CD4-positive, alpha-beta memory T cell (primary cell): ENCODE measurements around the gene ATP5F1A. TPM values are rescaled to one million over a fixed set of nuclear protein-coding genes. Genes with fewer than 3 reads are reported as not detected.

Source experiments
- CTCF ChIA-PET: fragments of 350-600 bp; sonication (Branson Sonifier 250); formaldehyde crosslinking; loops from one replicate; lab custom pipeline; 2021; ENCODE audit warnings: inconsistent platforms; ENCODE audit not compliant: partially characterized antibody; lab: Charles Lee
- POLR2A ChIA-PET: fragments of 350-600 bp; sonication (Branson Sonifier 250); formaldehyde crosslinking; loops from one replicate; lab custom pipeline; 2021; ENCODE audit not compliant: partially characterized antibody; lab: Charles Lee
- DNase-seq, 5 donors: peaks; one replicate each; pipeline versions ENCODE4 v3.0.0 to v3.0.0-alpha.2; 2020 to 2022; ENCODE audit warnings: mixed read lengths in 1 of 5
- H3K27ac ChIP-seq: one replicate; pipeline ENCODE4 v1.7.0; 2013; ENCODE audit warnings: low read depth, low read length
- H3K27me3 ChIP-seq: 2 replicates; pipeline ENCODE4 v1.7.0; 2013; ENCODE audit warnings: mild to moderate bottlenecking, low read length, moderate library complexity; ENCODE audit not compliant: insufficient read depth
- H3K36me3 ChIP-seq: 2 replicates; pipeline ENCODE4 v1.7.0; 2013; ENCODE audit warnings: mild to moderate bottlenecking, low read length, moderate library complexity; ENCODE audit not compliant: insufficient read depth
- H3K4me1 ChIP-seq: 2 replicates; pipeline ENCODE4 v1.7.0; 2013; ENCODE audit warnings: mild to moderate bottlenecking, low read length, moderate library complexity; ENCODE audit not compliant: insufficient read depth
- H3K4me3 ChIP-seq, 2 donors: one replicate each; pipeline ENCODE4 v1.7.0; 2013; ENCODE audit warnings: low read length in 2 of 2, mild to moderate bottlenecking in 1 of 2
- H3K9me3 ChIP-seq, 2 donors: one replicate each; pipeline ENCODE4 v1.7.0; 2013; ENCODE audit warnings: low read length in 2 of 2, control low read depth in 1 of 2; ENCODE audit not compliant: control insufficient read depth in 1 of 2
- H3K27ac Mint-ChIP-seq, 7 donors: one replicate each; pipeline ENCODE4 v1.8.0; 2020 to 2021; ENCODE audit warnings: mixed read lengths in 7 of 7, mild to moderate bottlenecking in 6 of 7, inconsistent platforms in 3 of 7, moderate library complexity in 3 of 7
- H3K27me3 Mint-ChIP-seq, 2 donors: one replicate each; pipeline ENCODE4 v1.8.0; 2020 to 2021; ENCODE audit warnings: mixed read lengths in 2 of 2
- H3K36me3 Mint-ChIP-seq, 2 donors: one replicate each; pipeline ENCODE4 v1.8.0; 2020 to 2021; ENCODE audit warnings: mixed read lengths in 2 of 2, inconsistent platforms in 1 of 2, mild to moderate bottlenecking in 1 of 2
- H3K4me1 Mint-ChIP-seq, 4 donors: one replicate each; pipeline ENCODE4 v1.8.0; 2020 to 2021; ENCODE audit warnings: mixed read lengths in 4 of 4, mild to moderate bottlenecking in 1 of 4
- H3K4me3 Mint-ChIP-seq, 8 donors: one replicate each; pipeline ENCODE4 v1.8.0; 2020 to 2021; ENCODE audit warnings: mixed read lengths in 8 of 8, mild to moderate bottlenecking in 7 of 8, moderate library complexity in 6 of 8, inconsistent platforms in 3 of 8
- H3K9me3 Mint-ChIP-seq, 8 donors: one replicate each; pipeline ENCODE4 v1.8.0; 2020 to 2021; ENCODE audit warnings: mixed read lengths in 8 of 8, mild to moderate bottlenecking in 5 of 8, inconsistent platforms in 3 of 8, moderate library complexity in 1 of 8
- intact Hi-C: fragments of 100-400 bp; cut with micrococcal nuclease; formaldehyde crosslinking; loops from one replicate; pipeline ENCODE4 v1.15.1; 2023
- polyA plus RNA-seq, 2 donors: library from polyadenylated mRNA; unstranded; fragments of 300-500 nt; fragmentation: Illumina TruSeq; gene quantifications; one replicate each; pipeline ENCODE4 v1.2.3, GENCODE V29; 2021
- total RNA-seq, 2 experiments: library from RNA; stranded (reverse); gene quantifications; one replicate each; pipeline ENCODE4 v1.2.3, GENCODE V29; 2021

ATP5F1A gene
- total and polyA plus RNA-seq, 4 experiments from 2014 or later: 212 to 681 (median 334) TPM

DNA sequence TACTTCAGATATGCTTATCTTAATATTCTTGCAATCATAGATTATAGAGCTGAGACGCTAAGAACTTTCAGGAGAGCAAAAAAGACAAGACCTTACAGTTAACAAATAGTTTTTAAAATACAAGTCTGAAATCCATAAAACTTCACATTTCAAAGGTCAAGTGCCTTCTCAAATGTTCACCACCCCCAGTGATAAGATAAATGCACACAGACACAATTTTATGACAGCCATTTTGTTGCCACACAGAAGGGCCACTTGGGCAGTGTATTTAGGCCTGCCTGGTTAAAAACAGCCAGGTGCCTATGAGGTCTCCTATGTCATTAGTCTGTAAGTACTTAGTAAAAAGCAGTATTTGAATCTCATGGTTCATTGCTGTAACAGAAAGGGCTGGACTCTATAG lies 17.9 kb downstream of the ATP5F1A start:
- POLR2A ChIA-PET: interaction anchor here (0.6 kb wide), 1 partner anchor 151 kb away, joined by 3 read pairs; no protein-coding TSS in a partner anchor
- DNase-seq: no peak
- intact Hi-C loops: no loop called here
- CTCF ChIA-PET: no interaction called here
- Mint-ChIP-seq H3K9me3 (no peaks in the 10 kb centered on the region), H3K27ac (peak overlapping the region in 1 of 7 donors; percentile 36), H3K27me3 (no peaks in the 10 kb centered on the region), H3K4me3 (no peak overlapping the region), H3K4me1 (no peaks in the 10 kb centered on the region), H3K36me3 (peaks cover 39 to 45% of the 10 kb centered on the region in 2 donors)
- Histone ChIP-seq H3K27me3 (no peaks in the 10 kb centered on the region), H3K4me3 (no peak overlapping the region), H3K4me1 (no peaks in the 10 kb centered on the region), H3K27ac (no peak overlapping the region), H3K9me3 (no peaks in the 10 kb centered on the region), H3K36me3 (peaks cover 24% of the 10 kb centered on the region)

DNA sequence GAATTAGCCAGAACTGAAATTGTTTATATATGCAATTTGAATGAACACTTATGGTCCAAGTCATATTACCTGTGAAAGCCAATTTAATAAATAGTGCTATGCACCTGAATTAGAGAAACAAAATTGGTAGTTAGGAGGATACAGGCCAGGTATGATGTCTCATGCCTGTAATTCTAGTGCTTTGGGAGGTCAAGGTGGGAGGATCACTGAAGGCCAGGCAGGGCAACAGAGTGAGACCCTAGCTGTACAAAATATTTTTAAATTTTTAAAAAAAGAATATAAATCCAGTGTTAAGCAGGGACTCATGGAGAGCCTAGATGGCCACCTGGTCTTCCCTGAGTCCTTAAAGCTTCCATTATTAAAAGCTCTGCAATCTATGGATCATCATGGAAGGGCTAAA lies 18.8 kb downstream of the ATP5F1A start:
- peaks cover 16% of the 10 kb centered on the region for H3K36me3 ChIP-seq
- CTCF ChIA-PET: no interaction called here
- no peaks in the 10 kb centered on the region for H3K27me3 Mint-ChIP-seq
- no peaks in the 10 kb centered on the region for H3K4me1 ChIP-seq
- no peak overlapping the region for H3K27ac ChIP-seq
- no peaks in the 10 kb centered on the region for H3K4me1 Mint-ChIP-seq
- peaks cover 32 to 36% of the 10 kb centered on the region in 2 donors for H3K36me3 Mint-ChIP-seq
- H3K9me3 ChIP-seq: no peaks in the 10 kb centered on the region
- intact Hi-C loops: no loop called here
- H3K9me3 Mint-ChIP-seq: no peaks in the 10 kb centered on the region
- no peak for DNase-seq
- no peaks in the 10 kb centered on the region for H3K27me3 ChIP-seq
- H3K27ac Mint-ChIP-seq: peak overlapping the region in 2 of 7 donors; percentile 42 to 58
- H3K4me3 ChIP-seq: no peak overlapping the region
- POLR2A ChIA-PET: no interaction called here
- no peak overlapping the region for H3K4me3 Mint-ChIP-seq

- DNase-seq: peak; percentile 63 to 75 (median 68)
- Histone ChIP-seq H3K27me3 (no peaks in the 10 kb centered on the region), H3K27ac (no peak overlapping the region), H3K9me3 (no peaks in the 10 kb centered on the region), H3K4me1 (peaks cover 43% of the 10 kb centered on the region), H3K36me3 (no peaks in the 10 kb centered on the region), H3K4me3 (no peak overlapping the region)
- H3K27me3 Mint-ChIP-seq: no peaks in the 10 kb centered on the region
- H3K4me1 Mint-ChIP-seq: peaks cover 25 to 42% (median 34%) of the 10 kb centered on the region in 4 donors
- no peaks in the 10 kb centered on the region for H3K9me3 Mint-ChIP-seq
- CTCF ChIA-PET: interaction anchor here (0.7 to 4.1 kb wide), 71 partner anchors 9 to 798 kb away, joined by 3 to 92 read pairs (median 5); partner anchors contain the start of gene ATP5F1A
- intact Hi-C loops: loop anchor here (1.0 to 5.0 kb wide), 10 partner anchors 45 to 452 kb away; partner anchors contain the start of gene EPG5
- peak overlapping the region in 2 of 7 donors; percentile 19 to 76 for H3K27ac Mint-ChIP-seq
- H3K36me3 Mint-ChIP-seq: peaks cover 0 to 4% of the 10 kb centered on the region in 2 donors
- POLR2A ChIA-PET: interaction anchor here (0.5 to 3.6 kb wide), 14 partner anchors 13 to 409 kb away, joined by 3 to 28 read pairs (median 4); partner anchors contain the start of gene ATP5F1A
- H3K4me3 Mint-ChIP-seq: peak overlapping the region in 7 of 8 donors; percentile 22 to 89 (median 83)
Observed at GRCh38 chr18:46073474-46074331, 24.4 kb downstream of the ATP5F1A start.

DNA sequence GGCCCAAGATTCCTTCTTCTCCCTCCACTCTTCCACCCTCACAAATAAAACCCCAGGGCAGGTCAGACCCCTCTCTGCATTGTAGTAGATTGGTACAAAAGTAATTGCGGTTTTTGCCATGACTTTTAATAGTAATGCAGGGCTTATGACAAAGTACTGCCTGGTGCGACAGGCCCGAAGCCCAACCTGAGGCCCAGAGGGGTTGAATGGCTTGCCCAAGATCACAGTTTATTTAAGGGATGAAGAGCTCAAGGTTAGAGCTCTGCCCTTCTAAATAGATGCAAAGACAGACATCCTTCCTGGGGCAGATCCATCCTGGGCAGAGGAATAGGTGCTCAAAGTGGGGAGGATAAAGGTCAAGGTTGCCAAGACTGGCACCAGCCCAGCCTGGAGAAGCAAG lies 25.1 kb downstream of the ATP5F1A start:
- ChIA-PET POLR2A (interaction anchor here (0.5 to 3.6 kb wide), 13 partner anchors 12 to 415 kb away, joined by 3 to 28 read pairs (median 4); no protein-coding TSS in a partner anchor), CTCF (interaction anchor here (0.9 to 4.1 kb wide), 54 partner anchors 8 to 797 kb away, joined by 3 to 92 read pairs (median 6); partner anchors contain the start of gene ATP5F1A)
- H3K27ac ChIP-seq: no peak overlapping the region
- Mint-ChIP-seq H3K4me3 (peak overlapping the region; percentile 63 to 90 (median 85)), H3K4me1 (peaks cover 25 to 44% (median 35%) of the 10 kb centered on the region in 4 donors), H3K36me3 (peaks cover 0 to 4% of the 10 kb centered on the region in 2 donors), H3K27ac (peak overlapping the region in 2 of 7 donors; percentile 30 to 59), H3K27me3 (no peaks in the 10 kb centered on the region), H3K9me3 (no peaks in the 10 kb centered on the region)
- H3K27me3 ChIP-seq: no peaks in the 10 kb centered on the region
- no peaks in the 10 kb centered on the region for H3K9me3 ChIP-seq
- H3K4me1 ChIP-seq: peaks cover 44% of the 10 kb centered on the region
- no peaks in the 10 kb centered on the region for H3K36me3 ChIP-seq
- peak overlapping the region in 1 of 2 donors; percentile 76 for H3K4me3 ChIP-seq
- no peak for DNase-seq
- intact Hi-C loops: loop anchor here (1.0 to 5.0 kb wide), 10 partner anchors 45 to 452 kb away; partner anchors contain the start of gene EPG5

DNA sequence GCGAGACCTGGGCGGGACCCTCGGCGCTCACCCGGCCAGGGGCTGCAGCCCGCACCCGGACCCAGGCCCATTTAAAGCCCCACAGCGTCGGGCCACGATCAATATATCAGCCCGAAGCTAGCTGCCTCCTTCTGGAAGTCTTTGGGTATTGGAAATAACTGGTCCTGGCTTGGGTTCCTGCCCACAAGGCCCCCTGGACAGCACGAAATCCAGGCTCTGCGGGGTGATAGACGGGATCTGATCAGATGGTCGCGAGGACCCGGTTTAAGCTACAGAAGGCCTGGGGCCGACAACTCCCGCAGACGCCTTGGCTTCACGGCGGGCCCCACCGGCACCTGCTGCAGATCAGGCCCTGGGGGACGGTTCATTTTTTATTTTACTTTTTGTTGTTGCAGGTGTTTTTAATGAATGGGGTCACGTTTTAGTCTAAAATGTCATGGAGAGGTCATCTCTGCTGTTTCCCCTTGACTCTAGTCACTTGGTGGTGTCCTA lies 25.7 kb downstream of the ATP5F1A start:
- Mint-ChIP-seq H3K27me3 (no peaks in the 10 kb centered on the region), H3K36me3 (peaks cover 0 to 3% of the 10 kb centered on the region in 2 donors), H3K4me1 (peaks cover 25 to 45% (median 38%) of the 10 kb centered on the region in 4 donors), H3K27ac (peak overlapping the region in 2 of 7 donors; percentile 59 to 66), H3K9me3 (no peaks in the 10 kb centered on the region), H3K4me3 (peak overlapping the region; percentile 70 to 90 (median 88))
- Histone ChIP-seq H3K4me3 (peak overlapping the region; percentile 3 to 76), H3K27me3 (no peaks in the 10 kb centered on the region), H3K9me3 (no peaks in the 10 kb centered on the region), H3K27ac (peak overlapping the region; percentile 62), H3K4me1 (peaks cover 44% of the 10 kb centered on the region), H3K36me3 (no peaks in the 10 kb centered on the region)
- ChIA-PET CTCF (interaction anchor here (1.1 to 4.1 kb wide), 32 partner anchors 11 to 797 kb away, joined by 3 to 92 read pairs (median 9); partner anchors contain the start of gene ATP5F1A), POLR2A (interaction anchor here (1.0 to 3.6 kb wide), 11 partner anchors 17 to 414 kb away, joined by 3 to 28 read pairs (median 7); no protein-coding TSS in a partner anchor)
- intact Hi-C loops: loop anchor here (2.0 to 5.0 kb wide), 3 partner anchors 75 to 190 kb away; partner anchors contain the start of gene EPG5
- no peak for DNase-seq

GRCh38 chr18:46071653-46072375 lies 26.3 kb downstream of the ATP5F1A start, which contains the start of gene PSTPIP2:
Gene PSTPIP2, minus strand, starts transcription at chr18:46072260. Its CDS starts 72 bp downstream, at chr18:46072188.
- ChIA-PET POLR2A (interaction anchor here (0.6 to 3.6 kb wide), 12 partner anchors 16 to 414 kb away, joined by 3 to 28 read pairs (median 4); partner anchors contain the start of genes ATP5F1A and HAUS1), CTCF (interaction anchor here (1.0 to 4.1 kb wide), 17 partner anchors 10 to 408 kb away, joined by 3 to 92 read pairs (median 10); no protein-coding TSS in a partner anchor)
- Histone ChIP-seq H3K9me3 (no peaks in the 10 kb centered on the region), H3K36me3 (no peaks in the 10 kb centered on the region), H3K27me3 (no peaks in the 10 kb centered on the region), H3K4me3 (peak within 1 kb of the TSS; percentile 42 to 76), H3K4me1 (peaks cover 44% of the 10 kb centered on the region), H3K27ac (peak within 1 kb of the TSS; percentile 62)
- Mint-ChIP-seq H3K4me3 (peak within 1 kb of the TSS; percentile 86 to 94 (median 88)), H3K27me3 (no peaks in the 10 kb centered on the region), H3K27ac (peak within 1 kb of the TSS in 5 of 7 donors; percentile 48 to 91 (median 79)), H3K36me3 (peaks cover 0 to 3% of the 10 kb centered on the region in 2 donors), H3K4me1 (peaks cover 25 to 45% (median 38%) of the 10 kb centered on the region in 4 donors), H3K9me3 (no peaks in the 10 kb centered on the region)
- intact Hi-C loops: loop anchor here (2.0 to 5.0 kb wide), 3 partner anchors 75 to 190 kb away; partner anchors contain the start of gene EPG5
- DNase-seq: peak; percentile 59 to 78 (median 64)
